ENCODE data around the gene CACNA1B. TPM values are rescaled to one million over a fixed set of nuclear protein-coding genes. Genes with fewer than 3 reads are reported as not detected.
"Not testable (repeated sequence)": the region's sequence is repeated elsewhere in the genome, so short reads cannot be mapped to it uniquely, and the experiment has no call there.

Gene CACNA1B
- total RNA-seq, 1 donor from 2014 or later, result not detected

- no peak for ATAC-seq
Measured at GRCh38 chr9:137866226-137867141, 11.1 kb upstream of the CACNA1B start.

- ATAC-seq, result no peak
Measured at GRCh38 chr9:137870432-137870831, 7.2 kb upstream of the CACNA1B start.

GRCh38 chr9:137872296-137872695, 5.3 kb upstream of the CACNA1B start:
- ATAC-seq, result no peak

- no peak for ATAC-seq
Measured at GRCh38 chr9:137873408-137873807, 4.2 kb upstream of the CACNA1B start.

- no peak for ATAC-seq
Measured at GRCh38 chr9:137873858-137874362, 3.7 kb upstream of the CACNA1B start.

- ATAC-seq, result no peak
Measured at GRCh38 chr9:137875354-137875753, 2.2 kb upstream of the CACNA1B start.

- ATAC-seq, result no peak
Measured at GRCh38 chr9:137875846-137876245, 1.7 kb upstream of the CACNA1B start.

GRCh38 chr9:137876269-137876668, 1.3 kb upstream of the CACNA1B start:
- no peak for ATAC-seq

GRCh38 chr9:137876781-137877386, 698 bp upstream of the CACNA1B start:
- ATAC-seq, result no peak

- peak; percentile 18 for ATAC-seq
Measured at GRCh38 chr9:137878146-137878941, 762 bp downstream of the CACNA1B start.

GRCh38 chr9:137879052-137879451, 1.5 kb downstream of the CACNA1B start:
- ATAC-seq, result no peak

GRCh38 chr9:137879566-137880150, 2.1 kb downstream of the CACNA1B start:
- no peak for ATAC-seq

- no peak for ATAC-seq
Measured at GRCh38 chr9:137880160-137880975, 2.8 kb downstream of the CACNA1B start.

- ATAC-seq, result no peak
Measured at GRCh38 chr9:137880976-137881530, 3.5 kb downstream of the CACNA1B start.

GRCh38 chr9:137881591-137882505, 4.3 kb downstream of the CACNA1B start:
- no peak for ATAC-seq

- no peak for ATAC-seq
Measured at GRCh38 chr9:137882506-137882821, 4.9 kb downstream of the CACNA1B start.

GRCh38 chr9:137883977-137884376, 6.4 kb downstream of the CACNA1B start:
- ATAC-seq, result not testable (repeated sequence)

- ATAC-seq, result peak; percentile 56
Measured at GRCh38 chr9:137884547-137884946, 7.0 kb downstream of the CACNA1B start.

GRCh38 chr9:137885121-137885520, 7.5 kb downstream of the CACNA1B start:
- not testable (repeated sequence) for ATAC-seq

- not testable (repeated sequence) for ATAC-seq
Measured at GRCh38 chr9:137888621-137889020, 11.0 kb downstream of the CACNA1B start.

Measured in esophagus mucosa (tissue), 1 donor.